ENCODE data around the gene PPP1R3A.

DNA sequence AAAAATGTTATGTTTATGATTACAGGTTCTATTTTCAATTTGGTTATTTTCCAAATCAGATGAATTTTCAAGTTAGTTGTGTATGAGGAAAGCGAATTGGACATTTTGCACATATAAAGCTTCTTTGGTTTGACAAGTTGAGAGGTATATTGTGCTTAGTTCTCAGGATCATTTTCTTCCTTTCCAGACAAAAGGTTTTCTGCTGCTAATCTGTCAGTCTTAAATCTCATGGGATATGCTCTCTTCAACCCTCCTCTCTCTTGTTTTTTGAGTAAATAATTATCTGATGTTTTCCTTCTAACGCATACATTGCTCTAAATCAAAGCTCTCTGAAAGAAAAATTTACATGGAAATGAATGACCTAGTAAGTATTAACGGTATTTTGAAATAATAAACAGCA, 77.9 kb downstream of the PPP1R3A start:
- no peak for TF ChIP-seq SP1 (IDR thresholded peaks at IDR 0.05; ENCODE audit: low read depth)
- TF ChIP-seq, protein P1, sequence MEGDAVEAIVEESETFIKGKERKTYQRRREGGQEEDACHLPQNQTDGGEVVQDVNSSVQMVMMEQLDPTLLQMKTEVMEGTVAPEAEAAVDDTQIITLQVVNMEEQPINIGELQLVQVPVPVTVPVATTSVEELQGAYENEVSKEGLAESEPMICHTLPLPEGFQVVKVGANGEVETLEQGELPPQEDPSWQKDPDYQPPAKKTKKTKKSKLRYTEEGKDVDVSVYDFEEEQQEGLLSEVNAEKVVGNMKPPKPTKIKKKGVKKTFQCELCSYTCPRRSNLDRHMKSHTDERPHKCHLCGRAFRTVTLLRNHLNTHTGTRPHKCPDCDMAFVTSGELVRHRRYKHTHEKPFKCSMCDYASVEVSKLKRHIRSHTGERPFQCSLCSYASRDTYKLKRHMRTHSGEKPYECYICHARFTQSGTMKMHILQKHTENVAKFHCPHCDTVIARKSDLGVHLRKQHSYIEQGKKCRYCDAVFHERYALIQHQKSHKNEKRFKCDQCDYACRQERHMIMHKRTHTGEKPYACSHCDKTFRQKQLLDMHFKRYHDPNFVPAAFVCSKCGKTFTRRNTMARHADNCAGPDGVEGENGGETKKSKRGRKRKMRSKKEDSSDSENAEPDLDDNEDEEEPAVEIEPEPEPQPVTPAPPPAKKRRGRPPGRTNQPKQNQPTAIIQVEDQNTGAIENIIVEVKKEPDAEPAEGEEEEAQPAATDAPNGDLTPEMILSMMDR (IDR thresholded peaks at IDR 0.05 in 2 of 3, conservative IDR thresholded peaks at IDR 0.05 in 1 of 3; ENCODE audit: borderline replicate concordance in 1 of 3, insufficient read depth in 1 of 3, low read depth in 2 of 3, low read length in 2 of 3) = no peak
- TF ChIP-seq, protein P2, sequence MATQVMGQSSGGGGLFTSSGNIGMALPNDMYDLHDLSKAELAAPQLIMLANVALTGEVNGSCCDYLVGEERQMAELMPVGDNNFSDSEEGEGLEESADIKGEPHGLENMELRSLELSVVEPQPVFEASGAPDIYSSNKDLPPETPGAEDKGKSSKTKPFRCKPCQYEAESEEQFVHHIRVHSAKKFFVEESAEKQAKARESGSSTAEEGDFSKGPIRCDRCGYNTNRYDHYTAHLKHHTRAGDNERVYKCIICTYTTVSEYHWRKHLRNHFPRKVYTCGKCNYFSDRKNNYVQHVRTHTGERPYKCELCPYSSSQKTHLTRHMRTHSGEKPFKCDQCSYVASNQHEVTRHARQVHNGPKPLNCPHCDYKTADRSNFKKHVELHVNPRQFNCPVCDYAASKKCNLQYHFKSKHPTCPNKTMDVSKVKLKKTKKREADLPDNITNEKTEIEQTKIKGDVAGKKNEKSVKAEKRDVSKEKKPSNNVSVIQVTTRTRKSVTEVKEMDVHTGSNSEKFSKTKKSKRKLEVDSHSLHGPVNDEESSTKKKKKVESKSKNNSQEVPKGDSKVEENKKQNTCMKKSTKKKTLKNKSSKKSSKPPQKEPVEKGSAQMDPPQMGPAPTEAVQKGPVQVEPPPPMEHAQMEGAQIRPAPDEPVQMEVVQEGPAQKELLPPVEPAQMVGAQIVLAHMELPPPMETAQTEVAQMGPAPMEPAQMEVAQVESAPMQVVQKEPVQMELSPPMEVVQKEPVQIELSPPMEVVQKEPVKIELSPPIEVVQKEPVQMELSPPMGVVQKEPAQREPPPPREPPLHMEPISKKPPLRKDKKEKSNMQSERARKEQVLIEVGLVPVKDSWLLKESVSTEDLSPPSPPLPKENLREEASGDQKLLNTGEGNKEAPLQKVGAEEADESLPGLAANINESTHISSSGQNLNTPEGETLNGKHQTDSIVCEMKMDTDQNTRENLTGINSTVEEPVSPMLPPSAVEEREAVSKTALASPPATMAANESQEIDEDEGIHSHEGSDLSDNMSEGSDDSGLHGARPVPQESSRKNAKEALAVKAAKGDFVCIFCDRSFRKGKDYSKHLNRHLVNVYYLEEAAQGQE (IDR thresholded peaks at IDR 0.05; ENCODE audit: low read depth) = no peak
- no peak for TF ChIP-seq SRF (IDR thresholded peaks at IDR 0.05; ENCODE audit: low read depth)
- TF ChIP-seq CBX3 (IDR thresholded peaks at IDR 0.05; ENCODE audit: low read depth) = no peak
- no peak for TF ChIP-seq POLR2AphosphoS5 (IDR thresholded peaks at IDR 0.05; ENCODE audit: low read depth, low read length)
- no peak for TF ChIP-seq EZH2 (IDR thresholded peaks at IDR 0.05)
- TF ChIP-seq EGR1 (IDR thresholded peaks at IDR 0.05; ENCODE audit: low read depth) = no peak
